ENCODE data around the gene DNAJC11. TPM values are rescaled to one million over a fixed set of nuclear protein-coding genes. Genes with fewer than 3 reads are reported as not detected.

Gene DNAJC11
- total RNA-seq, 1 experiment from 2014 or later: 102 TPM

DNA sequence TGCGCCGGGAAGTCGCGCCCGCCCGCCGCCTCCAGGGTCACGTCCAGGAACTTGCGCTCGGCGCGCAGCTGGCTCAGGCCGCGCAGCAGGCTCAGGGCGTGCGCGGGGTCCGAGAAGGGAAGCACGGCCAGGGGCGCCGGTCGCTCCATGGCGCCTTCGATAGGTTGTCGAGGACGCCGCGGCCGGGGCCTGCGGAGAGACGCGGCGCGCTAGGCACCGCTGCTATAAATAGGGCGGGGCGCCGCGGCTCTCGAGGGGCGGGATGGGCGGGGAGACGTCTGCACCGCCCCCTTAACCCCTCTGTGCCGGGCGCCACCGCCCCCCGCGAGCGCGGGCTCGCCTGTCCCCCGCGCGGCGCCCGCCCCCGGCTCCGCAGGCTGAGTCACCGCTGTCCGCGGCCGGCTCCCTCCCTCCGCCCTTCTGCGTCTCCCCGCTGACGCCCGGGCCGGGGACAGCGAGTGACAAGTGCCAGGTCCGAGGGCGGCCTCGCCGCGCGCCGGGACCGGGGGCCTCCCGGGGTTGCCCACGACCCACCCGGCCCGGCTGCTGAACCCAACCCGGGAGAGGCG lies 98.9 kb downstream of the DNAJC11 start, which contains the start of gene KLHL21 (continued):
- no peak; the same call in 1 of the 2 replicates for TF ChIP-seq USF1 (CRISPR knock-in tag; IDR thresholded peaks at IDR 0.05)
- TF ChIP-seq MXD4 (CRISPR knock-in tag; IDR thresholded peaks at IDR 0.05; ENCODE audit: borderline replicate concordance): no peak
- TF ChIP-seq, protein P1, sequence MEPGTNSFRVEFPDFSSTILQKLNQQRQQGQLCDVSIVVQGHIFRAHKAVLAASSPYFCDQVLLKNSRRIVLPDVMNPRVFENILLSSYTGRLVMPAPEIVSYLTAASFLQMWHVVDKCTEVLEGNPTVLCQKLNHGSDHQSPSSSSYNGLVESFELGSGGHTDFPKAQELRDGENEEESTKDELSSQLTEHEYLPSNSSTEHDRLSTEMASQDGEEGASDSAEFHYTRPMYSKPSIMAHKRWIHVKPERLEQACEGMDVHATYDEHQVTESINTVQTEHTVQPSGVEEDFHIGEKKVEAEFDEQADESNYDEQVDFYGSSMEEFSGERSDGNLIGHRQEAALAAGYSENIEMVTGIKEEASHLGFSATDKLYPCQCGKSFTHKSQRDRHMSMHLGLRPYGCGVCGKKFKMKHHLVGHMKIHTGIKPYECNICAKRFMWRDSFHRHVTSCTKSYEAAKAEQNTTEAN (CRISPR knock-in tag; IDR thresholded peaks at IDR 0.05): 0 out of 2 replicates have a peak, but pooled peaks have one; percentile 20
- TF ChIP-seq FOXP1 (CRISPR knock-in tag; IDR thresholded peaks at IDR 0.05; ENCODE audit: borderline replicate concordance): no peak
- no peak for TF ChIP-seq FOXK1 (CRISPR knock-in tag; IDR thresholded peaks at IDR 0.05)
- TF ChIP-seq, protein P2, sequence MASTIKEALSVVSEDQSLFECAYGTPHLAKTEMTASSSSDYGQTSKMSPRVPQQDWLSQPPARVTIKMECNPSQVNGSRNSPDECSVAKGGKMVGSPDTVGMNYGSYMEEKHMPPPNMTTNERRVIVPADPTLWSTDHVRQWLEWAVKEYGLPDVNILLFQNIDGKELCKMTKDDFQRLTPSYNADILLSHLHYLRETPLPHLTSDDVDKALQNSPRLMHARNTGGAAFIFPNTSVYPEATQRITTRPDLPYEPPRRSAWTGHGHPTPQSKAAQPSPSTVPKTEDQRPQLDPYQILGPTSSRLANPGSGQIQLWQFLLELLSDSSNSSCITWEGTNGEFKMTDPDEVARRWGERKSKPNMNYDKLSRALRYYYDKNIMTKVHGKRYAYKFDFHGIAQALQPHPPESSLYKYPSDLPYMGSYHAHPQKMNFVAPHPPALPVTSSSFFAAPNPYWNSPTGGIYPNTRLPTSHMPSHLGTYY (CRISPR knock-in tag; IDR thresholded peaks at IDR 0.05): no peak
- TF ChIP-seq JUN (CRISPR knock-in tag; IDR thresholded peaks at IDR 0.05): 0 out of 2 replicates have a peak, but pooled peaks have one; percentile 33
- 0 out of 2 replicates have a peak, but pooled peaks have one; percentile 0 for TF ChIP-seq CREB1 (CRISPR knock-in tag; IDR thresholded peaks at IDR 0.05)
- TF ChIP-seq FOXP4 (CRISPR knock-in tag; IDR thresholded peaks at IDR 0.05): 0 out of 2 replicates have a peak, but pooled peaks have one; percentile 4
- no peak for TF ChIP-seq ELF4 (CRISPR knock-in tag; IDR thresholded peaks at IDR 0.05; ENCODE audit: low read depth)
- TF ChIP-seq ZMAT4 (CRISPR knock-in tag; IDR thresholded peaks at IDR 0.05): no peak
- no peak for TF ChIP-seq ZNF512 (CRISPR knock-in tag; IDR thresholded peaks at IDR 0.05; ENCODE audit: borderline replicate concordance)
- TF ChIP-seq TEAD4 (CRISPR knock-in tag; IDR thresholded peaks at IDR 0.05): no peak
- no peak for TF ChIP-seq USF2 (CRISPR knock-in tag; IDR thresholded peaks at IDR 0.05)
- TF ChIP-seq OVOL2 (CRISPR knock-in tag; IDR thresholded peaks at IDR 0.05; ENCODE audit: borderline replicate concordance): no peak
- no peak for TF ChIP-seq CREM (CRISPR knock-in tag; IDR thresholded peaks at IDR 0.05)
- no peak for TF ChIP-seq TP53 (CRISPR knock-in tag; IDR thresholded peaks at IDR 0.05)

All from WTC11 (cell line).